ACHN (cell line): ENCODE results near the gene MYLK2.
"Not testable (repeated sequence)": the region's sequence is repeated elsewhere in the genome, so short reads cannot be mapped to it uniquely, and the experiment has no call there.

Source experiments
- DNase-seq: peaks from one replicate; pipeline ENCODE4 v3.0.0-alpha.2; 2015
- in situ Hi-C: cut with HindIII; loops from 2 replicates; pipeline ENCODE4 v1.10.0; 2017; ENCODE audit warnings: low sequenced_read_pairs, low pct_ligation_motif_present, low pct_unique_long_range_greater_than_20kb

MYLK2 gene

DNA sequence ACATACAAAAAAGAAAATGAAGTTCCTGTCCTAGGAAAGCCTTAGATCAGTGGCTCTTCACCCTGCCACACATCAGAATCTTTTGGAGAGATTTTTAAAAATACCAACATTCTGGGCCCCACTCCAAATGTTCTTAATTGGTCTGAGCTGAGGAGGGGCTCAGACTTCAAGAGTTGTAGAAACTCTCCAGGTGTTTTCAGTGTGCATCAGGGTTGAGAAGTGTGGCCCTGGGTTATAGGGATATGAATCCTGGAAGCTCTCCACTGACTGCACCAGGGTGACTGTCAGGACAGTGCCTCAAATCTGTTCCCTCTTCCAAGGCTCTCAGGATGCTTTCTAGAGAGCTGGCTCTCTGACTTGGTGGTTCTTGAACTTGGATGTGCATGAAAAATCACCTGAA is 5.5 kb upstream of the MYLK2 start:
- in situ Hi-C loops, result no loop called here
- DNase-seq, result no peak

DNA sequence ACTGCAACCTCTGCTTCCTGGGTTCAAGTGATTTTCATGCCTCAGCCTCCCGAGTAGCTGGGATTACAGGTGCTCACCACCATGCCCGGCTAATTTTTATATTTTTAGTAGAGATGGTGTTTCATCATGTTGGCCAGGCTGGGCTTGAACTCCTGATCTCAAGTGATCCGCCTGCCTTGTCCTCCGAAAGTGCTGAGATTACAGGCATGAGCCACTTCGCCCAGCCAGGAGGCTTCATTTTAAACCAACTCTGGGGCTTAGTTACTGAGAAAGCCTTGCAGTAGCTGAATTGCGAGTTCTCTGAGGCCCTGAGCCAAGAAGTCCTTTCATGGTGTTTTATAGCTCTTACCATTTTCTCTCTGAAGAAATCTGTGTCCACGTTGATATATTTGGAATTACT is 5.0 kb upstream of the MYLK2 start:
- DNase-seq, in situ Hi-C loops: not testable (repeated sequence)

GRCh38 chr20:31815408-31816188 is 3.6 kb upstream of the MYLK2 start:
- in situ Hi-C loops, result no loop called here
- DNase-seq, result no peak

DNA sequence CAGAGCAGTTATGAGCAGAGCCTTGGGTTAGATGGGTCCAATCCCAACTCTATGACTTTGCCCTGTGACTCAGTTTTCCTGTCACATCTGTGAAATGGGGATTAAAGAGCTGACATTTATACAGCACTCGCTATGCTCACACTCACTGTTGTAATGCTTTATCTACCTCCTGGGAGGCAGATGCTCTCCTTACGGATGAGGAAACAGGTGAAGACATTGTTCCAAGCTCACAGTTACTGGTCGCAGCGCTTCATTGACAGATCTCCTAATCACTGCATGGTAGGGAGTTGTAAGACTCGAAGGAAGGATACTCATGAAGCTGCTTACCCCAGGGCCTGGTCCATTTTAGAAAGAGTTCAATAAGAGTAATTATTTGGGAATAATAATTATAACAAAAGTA is 2.9 kb upstream of the MYLK2 start:
- no peak for DNase-seq
- in situ Hi-C loops, result no loop called here

- in situ Hi-C loops, result no loop called here
Observed at GRCh38 chr20:31817461-31817860, 1.7 kb upstream of the MYLK2 start.

GRCh38 chr20:31818376-31818908 is 714 bp upstream of the MYLK2 start:
- in situ Hi-C loops, result no loop called here
- DNase-seq, result no peak

More at GRCh38 chr20:31817461-31817860, 1.7 kb upstream of the MYLK2 start:
- DNase-seq, result no peak

DNA sequence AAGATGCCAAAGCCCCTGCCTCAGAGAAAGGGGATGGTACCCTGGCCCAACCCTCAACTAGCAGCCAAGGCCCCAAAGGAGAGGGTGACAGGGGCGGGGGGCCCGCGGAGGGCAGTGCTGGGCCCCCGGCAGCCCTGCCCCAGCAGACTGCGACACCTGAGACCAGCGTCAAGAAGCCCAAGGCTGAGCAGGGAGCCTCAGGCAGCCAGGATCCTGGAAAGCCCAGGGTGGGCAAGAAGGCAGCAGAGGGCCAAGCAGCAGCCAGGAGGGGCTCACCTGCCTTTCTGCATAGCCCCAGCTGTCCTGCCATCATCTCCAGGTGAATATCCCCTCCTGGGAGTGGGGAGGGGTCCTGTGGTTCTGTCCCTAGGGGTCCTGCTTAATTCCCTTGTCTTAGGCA is 1.1 kb downstream of the MYLK2 start:
- no peak for DNase-seq
- in situ Hi-C loops, result no loop called here

GRCh38 chr20:31821427-31821826 is 2.3 kb downstream of the MYLK2 start:
- in situ Hi-C loops, result no loop called here
- no peak for DNase-seq

- DNase-seq, result peak; percentile 80
- in situ Hi-C loops, result no loop called here
Observed at GRCh38 chr20:31822421-31823330, 3.5 kb downstream of the MYLK2 start.

DNA sequence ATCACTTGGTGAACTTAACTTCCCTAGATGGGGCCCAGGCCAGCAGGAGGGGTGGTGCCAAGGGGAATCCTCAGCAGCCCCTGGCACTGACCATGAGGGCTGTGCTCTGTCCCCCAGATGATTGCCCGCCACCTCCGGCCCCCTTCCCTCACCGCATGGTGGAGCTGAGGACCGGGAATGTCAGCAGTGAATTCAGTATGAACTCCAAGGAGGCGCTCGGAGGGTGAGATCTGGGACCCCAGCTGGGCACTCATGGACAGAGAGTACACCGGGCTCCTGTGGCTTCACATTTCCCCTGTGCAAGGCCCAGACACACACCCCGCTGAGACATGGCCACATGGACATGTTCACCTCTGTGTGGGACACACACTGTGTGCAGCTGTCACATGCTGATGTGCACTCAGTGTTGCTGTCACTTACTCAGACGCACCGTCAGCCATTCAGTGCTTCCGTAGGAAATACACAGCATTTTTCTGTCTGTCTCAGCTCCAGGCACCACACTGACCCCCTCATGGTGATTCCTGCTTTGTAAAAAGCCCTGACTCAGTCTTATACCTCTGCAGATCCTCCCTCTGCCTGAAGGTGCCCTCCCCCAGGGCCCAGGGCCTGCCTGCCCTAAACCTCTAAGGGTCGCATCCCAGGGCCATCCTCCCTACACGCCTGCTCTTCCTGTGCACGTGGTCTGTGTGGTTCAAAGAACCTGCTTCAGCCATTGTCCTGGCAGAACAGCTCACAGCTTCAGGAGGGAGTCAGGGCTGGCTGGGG is 4.4 kb downstream of the MYLK2 start:
- in situ Hi-C loops, result no loop called here
- DNase-seq, result no peak

DNA sequence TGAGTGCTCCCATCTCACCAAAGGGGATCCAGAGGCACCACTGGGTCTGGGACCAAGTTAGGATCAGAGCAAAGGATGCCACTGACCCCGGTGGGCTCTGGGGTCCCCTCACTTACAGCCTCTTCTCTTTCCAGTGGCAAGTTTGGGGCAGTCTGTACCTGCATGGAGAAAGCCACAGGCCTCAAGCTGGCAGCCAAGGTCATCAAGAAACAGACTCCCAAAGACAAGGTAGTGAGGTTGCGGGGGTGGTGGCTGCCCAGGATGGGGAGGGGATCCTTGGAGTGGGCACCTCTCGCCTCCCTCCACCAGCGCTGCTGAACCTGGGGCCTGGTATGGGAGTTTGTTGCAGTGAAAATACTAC is 4.9 kb downstream of the MYLK2 start:
- DNase-seq, result no peak
- in situ Hi-C loops, result no loop called here

DNA sequence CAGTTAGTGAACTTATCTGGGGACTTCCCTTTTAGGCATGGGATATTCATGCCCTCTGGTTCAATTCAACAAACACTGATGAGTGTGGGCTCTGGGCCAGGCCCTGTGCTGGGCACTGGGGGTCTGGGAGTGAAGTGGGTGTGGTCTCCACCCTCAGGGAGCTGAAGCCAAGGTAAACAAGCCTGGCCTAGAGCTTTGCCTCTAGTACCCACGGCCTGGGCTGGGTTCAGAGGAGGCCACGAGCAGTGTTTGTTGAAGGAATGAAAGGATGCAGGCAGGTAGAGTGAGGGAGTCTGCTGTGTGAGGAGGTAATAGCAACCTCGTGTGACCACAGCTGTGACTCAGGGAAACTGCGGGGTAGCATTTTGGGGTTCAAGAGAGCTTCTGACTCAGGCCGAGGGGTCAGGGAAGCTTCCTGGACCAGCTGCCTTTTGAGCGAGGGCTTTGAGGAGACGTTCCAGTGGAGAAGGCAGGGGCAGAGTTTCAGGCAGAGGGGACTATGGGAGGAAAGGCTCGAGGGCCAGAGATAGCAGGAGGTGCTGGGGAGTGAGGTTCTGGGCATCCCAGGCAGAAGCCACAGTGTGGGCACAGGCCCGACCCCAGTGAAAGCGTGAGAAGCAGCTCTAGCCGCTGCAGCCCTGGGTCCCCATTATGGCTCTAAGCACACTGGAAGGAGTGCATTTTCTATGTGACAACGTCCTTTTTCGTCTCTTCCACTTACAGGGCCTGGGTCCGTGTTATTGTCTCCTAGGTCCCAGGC is 5.6 kb downstream of the MYLK2 start:
- no peak for DNase-seq
- in situ Hi-C loops, result no loop called here

GRCh38 chr20:31826074-31826473 is 6.9 kb downstream of the MYLK2 start:
- DNase-seq, result no peak
- in situ Hi-C loops, result no loop called here

- in situ Hi-C loops, result no loop called here
- DNase-seq, result no peak
Observed at GRCh38 chr20:31827059-31827458, 7.9 kb downstream of the MYLK2 start.

GRCh38 chr20:31828016-31828415 is 8.9 kb downstream of the MYLK2 start:
- in situ Hi-C loops, DNase-seq: not testable (repeated sequence)

DNA sequence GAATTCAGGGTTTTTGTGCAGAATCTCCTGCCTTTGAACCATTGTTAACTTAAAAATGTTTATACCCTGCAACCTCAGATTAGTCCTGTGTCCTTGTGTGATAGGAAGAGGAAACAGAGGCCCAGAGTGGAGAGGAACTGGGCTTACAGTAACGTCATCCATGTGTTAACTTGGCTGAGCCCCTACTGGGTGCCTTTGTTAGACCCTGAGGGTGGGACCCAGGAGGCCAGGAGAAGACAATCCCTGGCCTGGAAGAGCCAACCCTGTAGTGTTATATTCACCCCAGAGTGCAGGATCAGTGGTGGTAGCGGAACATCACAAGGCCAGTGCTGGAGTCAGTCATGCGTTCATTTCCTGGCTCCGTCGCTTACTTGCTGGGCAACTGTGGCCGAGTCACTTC is 10.6 kb downstream of the MYLK2 start:
- no peak for DNase-seq
- in situ Hi-C loops, result no loop called here

- DNase-seq, result no peak
- in situ Hi-C loops, result no loop called here
Observed at GRCh38 chr20:31830406-31830981, 11.3 kb downstream of the MYLK2 start.

GRCh38 chr20:31831211-31831610 is 12.1 kb downstream of the MYLK2 start:
- DNase-seq, result no peak
- in situ Hi-C loops, result no loop called here
